Measurements from ENCODE around the gene ACTR3C. TPM values are rescaled to one million over a fixed set of nuclear protein-coding genes. Genes with fewer than 3 reads are reported as not detected.
A peak's percentile ranks its signal among the peaks of the same experiment; 100 is the strongest.

ACTR3C gene
- total RNA-seq, 1 experiment from 2014 or later: 3.6 TPM

GRCh38 chr7:150324373-150324961 is 1.1 kb upstream of the ACTR3C start:
- ChIA-PET POLR2A (no interaction called here), CTCF (interaction anchor here (2.0 kb wide), 1 partner anchor 9 kb away, joined by 4 read pairs; no protein-coding TSS in a partner anchor)
- H3K4me3 Mint-ChIP-seq (ENCODE audit: unreplicated experiment): peak overlapping the region; percentile 84
- no peak for TF ChIP-seq CTCF (IDR thresholded peaks at IDR 0.05; ENCODE audit: unreplicated experiment)
- intact Hi-C loops (cut with micrococcal nuclease): no loop called here
- no TSS peak for BruUV-seq (replicated peaks)
- H3K36me3 Mint-ChIP-seq (ENCODE audit: insufficient read depth, unreplicated experiment): peaks cover 33% of the 10 kb centered on the region
- DNase-seq (ENCODE audit: unreplicated experiment): no peak
- H3K4me1 Mint-ChIP-seq (ENCODE audit: insufficient read depth, unreplicated experiment): peaks cover 24% of the 10 kb centered on the region
- H3K27me3 Mint-ChIP-seq (ENCODE audit: insufficient read depth, unreplicated experiment): no peaks in the 10 kb centered on the region
- peak overlapping the region; percentile 93 for H3K27ac Mint-ChIP-seq (ENCODE audit: low read depth, unreplicated experiment)
- no peaks in the 10 kb centered on the region for H3K9me3 Mint-ChIP-seq (ENCODE audit: unreplicated experiment)

GRCh38 chr7:150323682-150324372 is 482 bp upstream of the ACTR3C start:
- TF ChIP-seq CTCF (IDR thresholded peaks at IDR 0.05; ENCODE audit: unreplicated experiment): no peak
- peak overlapping the region; percentile 93 for H3K27ac Mint-ChIP-seq (ENCODE audit: low read depth, unreplicated experiment)
- CTCF ChIA-PET: no interaction called here
- no peaks in the 10 kb centered on the region for H3K27me3 Mint-ChIP-seq (ENCODE audit: insufficient read depth, unreplicated experiment)
- H3K36me3 Mint-ChIP-seq (ENCODE audit: insufficient read depth, unreplicated experiment): peaks cover 27% of the 10 kb centered on the region
- intact Hi-C loops (cut with micrococcal nuclease): no loop called here
- H3K4me1 Mint-ChIP-seq (ENCODE audit: insufficient read depth, unreplicated experiment): peaks cover 24% of the 10 kb centered on the region
- BruUV-seq (replicated peaks): TSS peak; percentile 47
- peak overlapping the region; percentile 84 for H3K4me3 Mint-ChIP-seq (ENCODE audit: unreplicated experiment)
- DNase-seq (ENCODE audit: unreplicated experiment): peak; percentile 36
- H3K9me3 Mint-ChIP-seq (ENCODE audit: unreplicated experiment): no peaks in the 10 kb centered on the region
- POLR2A ChIA-PET: no interaction called here

GRCh38 chr7:150322114-150322832 is 1.1 kb downstream of the ACTR3C start:
- H3K36me3 Mint-ChIP-seq (ENCODE audit: insufficient read depth, unreplicated experiment): peaks cover 14% of the 10 kb centered on the region
- ChIA-PET CTCF (interaction anchor here (0.5 to 0.7 kb wide), 2 partner anchors 45 to 70 kb away, joined by 4 to 6 read pairs; no protein-coding TSS in a partner anchor), POLR2A (interaction anchor here (0.8 kb wide), 1 partner anchor 56 kb away, joined by 3 read pairs; no protein-coding TSS in a partner anchor)
- H3K27ac Mint-ChIP-seq (ENCODE audit: low read depth, unreplicated experiment): peak overlapping the region; percentile 93
- H3K9me3 Mint-ChIP-seq (ENCODE audit: unreplicated experiment): no peaks in the 10 kb centered on the region
- intact Hi-C loops (cut with micrococcal nuclease): no loop called here
- no peak for DNase-seq (ENCODE audit: unreplicated experiment)
- BruUV-seq (replicated peaks): no TSS peak
- no peak for TF ChIP-seq CTCF (IDR thresholded peaks at IDR 0.05; ENCODE audit: unreplicated experiment)
- no peaks in the 10 kb centered on the region for H3K27me3 Mint-ChIP-seq (ENCODE audit: insufficient read depth, unreplicated experiment)
- peaks cover 31% of the 10 kb centered on the region for H3K4me1 Mint-ChIP-seq (ENCODE audit: insufficient read depth, unreplicated experiment)
- H3K4me3 Mint-ChIP-seq (ENCODE audit: unreplicated experiment): peak overlapping the region; percentile 84

- Mint-ChIP-seq H3K4me3 (ENCODE audit: unreplicated experiment) (peak overlapping the region; percentile 84), H3K27me3 (ENCODE audit: insufficient read depth, unreplicated experiment) (no peaks in the 10 kb centered on the region), H3K36me3 (ENCODE audit: insufficient read depth, unreplicated experiment) (peaks cover 9% of the 10 kb centered on the region), H3K9me3 (ENCODE audit: unreplicated experiment) (no peaks in the 10 kb centered on the region), H3K27ac (ENCODE audit: low read depth, unreplicated experiment) (peak overlapping the region; percentile 93), H3K4me1 (ENCODE audit: insufficient read depth, unreplicated experiment) (peaks cover 31% of the 10 kb centered on the region)
- intact Hi-C loops (cut with micrococcal nuclease): no loop called here
- TF ChIP-seq CTCF (IDR thresholded peaks at IDR 0.05; ENCODE audit: unreplicated experiment): no peak
- BruUV-seq (replicated peaks): no TSS peak
- POLR2A ChIA-PET: interaction anchor here (0.8 kb wide), 1 partner anchor 56 kb away, joined by 3 read pairs; no protein-coding TSS in a partner anchor
- DNase-seq (ENCODE audit: unreplicated experiment): no peak
- CTCF ChIA-PET: interaction anchor here (0.5 kb wide), 1 partner anchor 70 kb away, joined by 4 read pairs; no protein-coding TSS in a partner anchor
Measured at GRCh38 chr7:150321788-150322113, 1.6 kb downstream of the ACTR3C start.

All from MCF 10A (cell line).